ENCODE data around the gene CEBPZ.
A peak's percentile ranks its signal among the peaks of the same experiment; 100 is the strongest.
"Not testable (repeated sequence)": the region's sequence is repeated elsewhere in the genome, so short reads cannot be mapped to it uniquely, and the experiment has no call there.

The CEBPZ gene

GRCh38 chr2:37244017-37244416 is 12.6 kb upstream of the CEBPZ start:
- H3K9me3 ChIP-seq, result no peaks in the 10 kb centered on the region
- H3K27me3 ChIP-seq (ENCODE audit: low read depth), result no peaks in the 10 kb centered on the region
- H3K4me1 ChIP-seq, result peaks cover 9% of the 10 kb centered on the region; the same call in 1 of the 2 replicates
- DNase-seq (ENCODE audit: low spot score in 2 of 2), result no peak
- no peak overlapping the region for H3K4me3 ChIP-seq
- in situ Hi-C loops (cut with MboI; ENCODE audit: low sequenced_read_pairs), result no loop called here
- peaks cover 76% of the 10 kb centered on the region for H3K36me3 ChIP-seq (replicated peaks)

GRCh38 chr2:37243435-37243834 is 12.0 kb upstream of the CEBPZ start:
- Histone ChIP-seq H3K36me3 (replicated peaks) (peaks cover 74% of the 10 kb centered on the region), H3K4me3 (no peak overlapping the region), H3K9me3 (no peaks in the 10 kb centered on the region), H3K27me3 (ENCODE audit: low read depth) (no peaks in the 10 kb centered on the region), H3K4me1 (peaks cover 9% of the 10 kb centered on the region; the same call in 1 of the 2 replicates)
- DNase-seq (ENCODE audit: low spot score in 2 of 2), result no peak
- in situ Hi-C loops (cut with MboI; ENCODE audit: low sequenced_read_pairs), result no loop called here

GRCh38 chr2:37232131-37232933 is 936 bp upstream of the CEBPZ start:
- peaks cover 21% of the 10 kb centered on the region for H3K36me3 ChIP-seq (replicated peaks)
- no peak for DNase-seq (ENCODE audit: low spot score in 2 of 2)
- peaks cover 13% of the 10 kb centered on the region for H3K4me1 ChIP-seq
- H3K9me3 ChIP-seq, result no peaks in the 10 kb centered on the region
- H3K4me3 ChIP-seq, result peak overlapping the region; percentile 89
- in situ Hi-C loops (cut with MboI; ENCODE audit: low sequenced_read_pairs), result no loop called here
- no peaks in the 10 kb centered on the region for H3K27me3 ChIP-seq (ENCODE audit: low read depth)

- Histone ChIP-seq H3K4me1 (peaks cover 25% of the 10 kb centered on the region), H3K4me3 (peak overlapping the region; percentile 89), H3K9me3 (no peaks in the 10 kb centered on the region), H3K27me3 (ENCODE audit: low read depth) (no peaks in the 10 kb centered on the region), H3K36me3 (replicated peaks) (peaks cover 17% of the 10 kb centered on the region)
- in situ Hi-C loops (cut with MboI; ENCODE audit: low sequenced_read_pairs), result no loop called here
- peak in 1 of 2 experiments; percentile 27 for DNase-seq (ENCODE audit: low spot score in 2 of 2)
Measured at GRCh38 chr2:37230581-37230980, 815 bp downstream of the CEBPZ start.

GRCh38 chr2:37228788-37229187 is 2.6 kb downstream of the CEBPZ start:
- peaks cover 23% of the 10 kb centered on the region for H3K36me3 ChIP-seq (replicated peaks)
- H3K4me1 ChIP-seq, result peaks cover 37% of the 10 kb centered on the region
- no peak for DNase-seq (ENCODE audit: low spot score in 2 of 2)
- in situ Hi-C loops (cut with MboI; ENCODE audit: low sequenced_read_pairs), result no loop called here
- no peak overlapping the region for H3K4me3 ChIP-seq
- no peaks in the 10 kb centered on the region for H3K27me3 ChIP-seq (ENCODE audit: low read depth)
- no peaks in the 10 kb centered on the region for H3K9me3 ChIP-seq

- peak; percentile 66 to 75 for DNase-seq (ENCODE audit: low spot score in 2 of 2)
- Histone ChIP-seq H3K4me3 (peak overlapping the region; percentile 25), H3K27me3 (ENCODE audit: low read depth) (no peaks in the 10 kb centered on the region), H3K9me3 (no peaks in the 10 kb centered on the region), H3K4me1 (peaks cover 31% of the 10 kb centered on the region), H3K36me3 (replicated peaks) (peaks cover 42% of the 10 kb centered on the region)
- in situ Hi-C loops (cut with MboI; ENCODE audit: low sequenced_read_pairs), result no loop called here
Measured at GRCh38 chr2:37226863-37227262, 4.5 kb downstream of the CEBPZ start.

- Histone ChIP-seq H3K36me3 (replicated peaks) (peaks cover 59% of the 10 kb centered on the region), H3K4me1 (peaks cover 31% of the 10 kb centered on the region), H3K4me3 (peak overlapping the region; percentile 10)
- H3K27me3 ChIP-seq (ENCODE audit: low read depth); H3K9me3 ChIP-seq; DNase-seq (ENCODE audit: low spot score in 2 of 2); in situ Hi-C loops (cut with MboI; ENCODE audit: low sequenced_read_pairs): not testable (repeated sequence)
Measured at GRCh38 chr2:37225129-37225528, 6.3 kb downstream of the CEBPZ start.

- no peaks in the 10 kb centered on the region for H3K27me3 ChIP-seq (ENCODE audit: low read depth)
- in situ Hi-C loops (cut with MboI; ENCODE audit: low sequenced_read_pairs), result no loop called here
- H3K4me3 ChIP-seq, result no peak overlapping the region
- no peak for DNase-seq (ENCODE audit: low spot score in 2 of 2)
- H3K36me3 ChIP-seq (replicated peaks), result peaks cover 68% of the 10 kb centered on the region
- peaks cover 31% of the 10 kb centered on the region for H3K4me1 ChIP-seq
- H3K9me3 ChIP-seq, result no peaks in the 10 kb centered on the region
Measured at GRCh38 chr2:37224063-37224462, 7.3 kb downstream of the CEBPZ start.

GRCh38 chr2:37223131-37223530 is 8.3 kb downstream of the CEBPZ start:
- Histone ChIP-seq H3K36me3 (replicated peaks) (peaks cover 71% of the 10 kb centered on the region), H3K9me3 (no peaks in the 10 kb centered on the region), H3K4me3 (no peak overlapping the region), H3K27me3 (ENCODE audit: low read depth) (no peaks in the 10 kb centered on the region), H3K4me1 (peaks cover 29% of the 10 kb centered on the region)
- in situ Hi-C loops (cut with MboI; ENCODE audit: low sequenced_read_pairs), result no loop called here
- no peak for DNase-seq (ENCODE audit: low spot score in 2 of 2)

- Histone ChIP-seq H3K9me3 (no peaks in the 10 kb centered on the region), H3K36me3 (replicated peaks) (peaks cover 86% of the 10 kb centered on the region), H3K27me3 (ENCODE audit: low read depth) (no peaks in the 10 kb centered on the region), H3K4me3 (no peak overlapping the region), H3K4me1 (peaks cover 3% of the 10 kb centered on the region; the same call in 1 of the 2 replicates)
- DNase-seq (ENCODE audit: low spot score in 2 of 2), result no peak
- in situ Hi-C loops (cut with MboI; ENCODE audit: low sequenced_read_pairs), result no loop called here
Measured at GRCh38 chr2:37219046-37219445, 12.3 kb downstream of the CEBPZ start.

GRCh38 chr2:37215250-37215649 is 16.1 kb downstream of the CEBPZ start:
- no peaks in the 10 kb centered on the region for H3K27me3 ChIP-seq (ENCODE audit: low read depth)
- no peak for DNase-seq (ENCODE audit: low spot score in 2 of 2)
- in situ Hi-C loops (cut with MboI; ENCODE audit: low sequenced_read_pairs), result no loop called here
- H3K36me3 ChIP-seq (replicated peaks), result peaks cover 84% of the 10 kb centered on the region
- H3K4me3 ChIP-seq, result no peak overlapping the region
- H3K4me1 ChIP-seq, result no peaks in the 10 kb centered on the region
- no peaks in the 10 kb centered on the region for H3K9me3 ChIP-seq

GRCh38 chr2:37211939-37212338 is 19.5 kb downstream of the CEBPZ start:
- Histone ChIP-seq H3K4me1 (no peaks in the 10 kb centered on the region), H3K4me3 (no peak overlapping the region), H3K9me3 (peaks cover 16% of the 10 kb centered on the region), H3K36me3 (replicated peaks) (peaks cover 95% of the 10 kb centered on the region), H3K27me3 (ENCODE audit: low read depth) (no peaks in the 10 kb centered on the region)
- DNase-seq (ENCODE audit: low spot score in 2 of 2), result no peak
- in situ Hi-C loops (cut with MboI; ENCODE audit: low sequenced_read_pairs), result no loop called here

- no peak for DNase-seq (ENCODE audit: low spot score in 2 of 2)
- Histone ChIP-seq H3K4me3 (no peak overlapping the region), H3K36me3 (replicated peaks) (peaks cover 95% of the 10 kb centered on the region), H3K27me3 (ENCODE audit: low read depth) (no peaks in the 10 kb centered on the region), H3K4me1 (peaks cover 1% of the 10 kb centered on the region), H3K9me3 (peaks cover 23% of the 10 kb centered on the region)
- in situ Hi-C loops (cut with MboI; ENCODE audit: low sequenced_read_pairs), result no loop called here
Measured at GRCh38 chr2:37211212-37211611, 20.2 kb downstream of the CEBPZ start.

GRCh38 chr2:37206760-37207159 is 24.6 kb downstream of the CEBPZ start:
- Histone ChIP-seq H3K9me3 (peaks cover 27% of the 10 kb centered on the region), H3K36me3 (replicated peaks) (peaks cover 97% of the 10 kb centered on the region), H3K4me1 (peaks cover 16% of the 10 kb centered on the region)
- H3K27me3 ChIP-seq (ENCODE audit: low read depth); H3K4me3 ChIP-seq; DNase-seq (ENCODE audit: low spot score in 2 of 2); in situ Hi-C loops (cut with MboI; ENCODE audit: low sequenced_read_pairs): not testable (repeated sequence)

All from HAP-1 (cell line).